Measurements from ENCODE around the gene MANEA. TPM values are rescaled to one million over a fixed set of nuclear protein-coding genes. Genes with fewer than 3 reads are reported as not detected.
"Not testable (repeated sequence)": the region's sequence is repeated elsewhere in the genome, so short reads cannot be mapped to it uniquely, and the experiment has no call there.

MANEA gene
- polyA plus RNA-seq, 1 donor (not counting 4 experiments of a cell fraction or from before 2014, with no cell fraction given), result 10.8 TPM

GRCh38 chr6:95553880-95554279 lies 23.5 kb upstream of the MANEA start:
- no peaks in the 10 kb centered on the region for H3K79me2 ChIP-seq (ENCODE audit: control insufficient read depth, insufficient read depth, low read length)
- no peaks in the 10 kb centered on the region for H4K20me1 ChIP-seq (ENCODE audit: control insufficient read depth, extremely low read depth, insufficient read depth, low read length)
- H3K36me3 ChIP-seq (ENCODE audit: control insufficient read depth in 2 of 2, extremely low read depth in 1 of 2, insufficient read depth in 2 of 2, low read length in 2 of 2), result no peaks in the 10 kb centered on the region
- no peak overlapping the region for H3K4me3 ChIP-seq (ENCODE audit: control insufficient read depth in 2 of 3, extremely low read depth in 1 of 3, insufficient read depth in 2 of 3, low read depth in 1 of 3, low read length in 3 of 3)
- TF ChIP-seq CTCF (optimal IDR thresholded peaks at IDR 0.05 in 1 of 3, IDR thresholded peaks at IDR 0.05 in 1 of 3, conservative IDR thresholded peaks at IDR 0.05 in 1 of 3; ENCODE audit: extremely low read depth in 1 of 3, insufficient read depth in 2 of 3, low read length in 3 of 3) (no peak), EZH2 (IDR thresholded peaks at IDR 0.05; ENCODE audit: low read length) (no peak)
- H3K27me3 ChIP-seq (ENCODE audit: control insufficient read depth, extremely low read depth, insufficient read depth, low read length), result no peaks in the 10 kb centered on the region
- dilution Hi-C loops (cut with MboI; ENCODE audit: extremely low pct_ligation_motif_present, low sequenced_read_pairs), result no loop called here
- H3K9me3 ChIP-seq (ENCODE audit: control insufficient read depth, low read depth, low read length), result no peaks in the 10 kb centered on the region
- H3K4me2 ChIP-seq (ENCODE audit: control insufficient read depth, extremely low read depth, insufficient read depth, low read depth, low read length), result no peak overlapping the region
- H2AFZ ChIP-seq (ENCODE audit: control insufficient read depth, low read length), result no peak overlapping the region
- H3K4me1 ChIP-seq (ENCODE audit: control insufficient read depth, extremely low read depth, insufficient read depth, low read length), result no peaks in the 10 kb centered on the region
- H3K27ac ChIP-seq (ENCODE audit: control insufficient read depth, insufficient read depth, low read length), result no peak overlapping the region
- FAIRE-seq (no peak), DNase-seq (ENCODE audit: low read depth, low spot score) (no peak)
- no peak overlapping the region for H3K9ac ChIP-seq (ENCODE audit: control insufficient read depth, extremely low read depth, insufficient read depth, low read length)
- no peaks in the 10 kb centered on the region for H3K9me1 ChIP-seq (ENCODE audit: control insufficient read depth, extremely low read depth, insufficient read depth, low read length)

- H3K4me3 ChIP-seq (ENCODE audit: control insufficient read depth in 2 of 3, extremely low read depth in 1 of 3, insufficient read depth in 2 of 3, low read depth in 1 of 3, low read length in 3 of 3); H3K79me2 ChIP-seq (ENCODE audit: control insufficient read depth, insufficient read depth, low read length); H3K36me3 ChIP-seq (ENCODE audit: control insufficient read depth in 2 of 2, extremely low read depth in 1 of 2, insufficient read depth in 2 of 2, low read length in 2 of 2); H2AFZ ChIP-seq (ENCODE audit: control insufficient read depth, low read length); H3K27ac ChIP-seq (ENCODE audit: control insufficient read depth, insufficient read depth, low read length); DNase-seq (ENCODE audit: low read depth, low spot score); H4K20me1 ChIP-seq (ENCODE audit: control insufficient read depth, extremely low read depth, insufficient read depth, low read length); H3K9ac ChIP-seq (ENCODE audit: control insufficient read depth, extremely low read depth, insufficient read depth, low read length); dilution Hi-C loops (cut with MboI; ENCODE audit: extremely low pct_ligation_motif_present, low sequenced_read_pairs); H3K4me2 ChIP-seq (ENCODE audit: control insufficient read depth, extremely low read depth, insufficient read depth, low read depth, low read length); H3K9me3 ChIP-seq (ENCODE audit: control insufficient read depth, low read depth, low read length); H3K27me3 ChIP-seq (ENCODE audit: control insufficient read depth, extremely low read depth, insufficient read depth, low read length); H3K9me1 ChIP-seq (ENCODE audit: control insufficient read depth, extremely low read depth, insufficient read depth, low read length); FAIRE-seq; H3K4me1 ChIP-seq (ENCODE audit: control insufficient read depth, extremely low read depth, insufficient read depth, low read length): not testable (repeated sequence)
Observed at GRCh38 chr6:95560956-95561355, 16.4 kb upstream of the MANEA start.

- H3K4me3 ChIP-seq (ENCODE audit: control insufficient read depth in 2 of 3, extremely low read depth in 1 of 3, insufficient read depth in 2 of 3, low read depth in 1 of 3, low read length in 3 of 3), result no peak overlapping the region
- DNase-seq (ENCODE audit: low read depth, low spot score) (no peak), FAIRE-seq (no peak)
- H3K4me2 ChIP-seq (ENCODE audit: control insufficient read depth, extremely low read depth, insufficient read depth, low read depth, low read length), result no peak overlapping the region
- H3K9me3 ChIP-seq (ENCODE audit: control insufficient read depth, low read depth, low read length), result no peaks in the 10 kb centered on the region
- H4K20me1 ChIP-seq (ENCODE audit: control insufficient read depth, extremely low read depth, insufficient read depth, low read length), result no peaks in the 10 kb centered on the region
- H2AFZ ChIP-seq (ENCODE audit: control insufficient read depth, low read length), result no peak overlapping the region
- no peaks in the 10 kb centered on the region for H3K9me1 ChIP-seq (ENCODE audit: control insufficient read depth, extremely low read depth, insufficient read depth, low read length)
- H3K27me3 ChIP-seq (ENCODE audit: control insufficient read depth, extremely low read depth, insufficient read depth, low read length), result no peaks in the 10 kb centered on the region
- no peaks in the 10 kb centered on the region for H3K79me2 ChIP-seq (ENCODE audit: control insufficient read depth, insufficient read depth, low read length)
- peaks cover 4% of the 10 kb centered on the region for H3K4me1 ChIP-seq (ENCODE audit: control insufficient read depth, extremely low read depth, insufficient read depth, low read length)
- dilution Hi-C loops (cut with MboI; ENCODE audit: extremely low pct_ligation_motif_present, low sequenced_read_pairs), result no loop called here
- no peak overlapping the region for H3K27ac ChIP-seq (ENCODE audit: control insufficient read depth, insufficient read depth, low read length)
- no peaks in the 10 kb centered on the region for H3K36me3 ChIP-seq (ENCODE audit: control insufficient read depth in 2 of 2, extremely low read depth in 1 of 2, insufficient read depth in 2 of 2, low read length in 2 of 2)
- TF ChIP-seq EZH2 (IDR thresholded peaks at IDR 0.05; ENCODE audit: low read length) (no peak), CTCF (optimal IDR thresholded peaks at IDR 0.05 in 1 of 3, IDR thresholded peaks at IDR 0.05 in 1 of 3, conservative IDR thresholded peaks at IDR 0.05 in 1 of 3; ENCODE audit: extremely low read depth in 1 of 3, insufficient read depth in 2 of 3, low read length in 3 of 3) (no peak)
- H3K9ac ChIP-seq (ENCODE audit: control insufficient read depth, extremely low read depth, insufficient read depth, low read length), result no peak overlapping the region
Observed at GRCh38 chr6:95569560-95569959, 7.8 kb upstream of the MANEA start.

All from keratinocyte (primary cell).